Astrocyte of the spinal cord (primary cell): ENCODE measurements around the gene CCDC88B.
"Not testable (repeated sequence)": the region's sequence is repeated elsewhere in the genome, so short reads cannot be mapped to it uniquely, and the experiment has no call there.

ENCODE experiments used
- DNase-seq: peaks from one replicate; pipeline ENCODE4 v3.0.0; 2011; ENCODE audit warnings: low read depth, low spot score
- H3K4me3 ChIP-seq: 2 replicates; pipeline ENCODE4 v1.5.1; 2011; ENCODE audit warnings: low read depth, mild to moderate bottlenecking, low read length, moderate library complexity
- in situ Hi-C: cut with HindIII; loops from 2 replicates; pipeline ENCODE4 v1.10.0; 2017; ENCODE audit warnings: low sequenced_read_pairs
- TF ChIP-seq, protein P1 (sequence below): IDR thresholded peaks from 2 replicates; pipeline ENCODE4 v1.5.1; 2012; ENCODE audit warnings: low read depth, mild to moderate bottlenecking, low read length, inconsistent platforms

CCDC88B gene

DNA sequence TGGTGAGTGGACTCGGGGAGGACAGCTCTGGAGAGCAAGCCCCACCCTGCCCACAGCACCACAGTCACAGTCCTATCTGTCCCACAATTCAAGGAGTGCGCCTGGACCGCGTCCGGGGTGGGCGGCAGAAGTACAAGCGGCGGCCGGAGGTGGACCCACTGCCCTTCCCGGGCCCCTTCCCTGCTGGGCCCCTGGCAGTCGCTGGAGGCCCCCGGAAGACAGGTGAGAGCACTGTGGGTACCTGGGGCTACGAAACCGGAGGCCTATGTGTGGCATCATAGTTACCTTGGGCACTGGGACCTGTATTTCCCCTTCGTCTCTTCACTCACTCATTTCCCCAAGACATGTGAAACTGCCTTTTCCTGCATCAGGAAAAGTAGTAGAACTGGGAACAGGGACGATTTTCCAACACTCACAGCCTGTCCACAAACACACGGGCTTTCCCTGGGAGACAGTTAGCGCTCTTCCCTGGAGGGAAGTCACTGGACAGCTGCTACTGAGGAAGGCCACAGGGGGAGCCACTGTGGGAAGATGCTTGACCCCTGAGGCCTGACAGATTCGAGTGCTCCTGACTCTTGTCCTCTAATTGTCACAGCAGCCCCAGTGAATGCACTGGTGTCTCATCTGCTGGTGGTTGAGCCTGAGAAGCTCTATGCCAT, 25.7 kb upstream of the CCDC88B start:
- no peak overlapping the region for H3K4me3 ChIP-seq
- TF ChIP-seq, protein P1, sequence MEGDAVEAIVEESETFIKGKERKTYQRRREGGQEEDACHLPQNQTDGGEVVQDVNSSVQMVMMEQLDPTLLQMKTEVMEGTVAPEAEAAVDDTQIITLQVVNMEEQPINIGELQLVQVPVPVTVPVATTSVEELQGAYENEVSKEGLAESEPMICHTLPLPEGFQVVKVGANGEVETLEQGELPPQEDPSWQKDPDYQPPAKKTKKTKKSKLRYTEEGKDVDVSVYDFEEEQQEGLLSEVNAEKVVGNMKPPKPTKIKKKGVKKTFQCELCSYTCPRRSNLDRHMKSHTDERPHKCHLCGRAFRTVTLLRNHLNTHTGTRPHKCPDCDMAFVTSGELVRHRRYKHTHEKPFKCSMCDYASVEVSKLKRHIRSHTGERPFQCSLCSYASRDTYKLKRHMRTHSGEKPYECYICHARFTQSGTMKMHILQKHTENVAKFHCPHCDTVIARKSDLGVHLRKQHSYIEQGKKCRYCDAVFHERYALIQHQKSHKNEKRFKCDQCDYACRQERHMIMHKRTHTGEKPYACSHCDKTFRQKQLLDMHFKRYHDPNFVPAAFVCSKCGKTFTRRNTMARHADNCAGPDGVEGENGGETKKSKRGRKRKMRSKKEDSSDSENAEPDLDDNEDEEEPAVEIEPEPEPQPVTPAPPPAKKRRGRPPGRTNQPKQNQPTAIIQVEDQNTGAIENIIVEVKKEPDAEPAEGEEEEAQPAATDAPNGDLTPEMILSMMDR: peak; percentile 22
- in situ Hi-C loops: no loop called here
- DNase-seq: no peak

- in situ Hi-C loops: no loop called here
- no peak overlapping the region for H3K4me3 ChIP-seq
- no peak for DNase-seq
- TF ChIP-seq, protein P1: no peak
Measured at GRCh38 chr11:64314805-64315561, 25.0 kb upstream of the CCDC88B start.

DNA sequence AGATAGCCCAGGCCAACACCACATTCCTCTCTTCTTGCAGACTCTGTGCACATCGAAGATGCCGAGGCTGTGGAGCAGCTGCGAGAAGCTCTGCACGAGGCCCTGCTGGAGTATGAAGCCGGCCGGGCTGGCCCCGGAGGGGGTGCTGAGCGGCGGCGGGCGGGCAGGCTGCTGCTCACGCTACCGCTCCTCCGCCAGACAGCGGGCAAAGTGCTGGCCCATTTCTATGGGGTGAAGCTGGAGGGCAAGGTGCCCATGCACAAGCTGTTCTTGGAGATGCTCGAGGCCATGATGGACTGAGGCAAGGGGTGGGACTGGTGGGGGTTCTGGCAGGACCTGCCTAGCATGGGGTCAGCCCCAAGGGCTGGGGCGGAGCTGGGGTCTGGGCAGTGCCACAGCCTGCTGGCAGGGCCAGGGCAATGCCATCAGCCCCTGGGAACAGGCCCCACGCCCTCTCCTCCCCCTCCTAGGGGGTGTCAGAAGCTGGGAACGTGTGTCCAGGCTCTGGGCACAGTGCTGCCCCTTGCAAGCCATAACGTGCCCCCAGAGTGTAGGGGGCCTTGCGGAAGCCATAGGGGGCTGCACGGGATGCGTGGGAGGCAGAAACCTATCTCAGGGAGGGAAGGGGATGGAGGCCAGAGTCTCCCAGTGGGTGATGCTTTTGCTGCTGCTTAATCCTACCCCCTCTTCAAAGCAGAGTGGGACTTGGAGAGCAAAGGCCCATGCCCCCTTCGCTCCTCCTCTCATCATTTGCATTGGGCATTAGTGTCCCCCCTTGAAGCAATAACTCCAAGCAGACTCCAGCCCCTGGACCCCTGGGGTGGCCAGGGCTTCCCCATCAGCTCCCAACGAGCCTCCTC, 24.1 kb upstream of the CCDC88B start:
- in situ Hi-C loops, DNase-seq, H3K4me3 ChIP-seq: not testable (repeated sequence)

- TF ChIP-seq, protein P1: peak; percentile 2
- H3K4me3 ChIP-seq: peak overlapping the region; percentile 97
- in situ Hi-C loops: no loop called here
- DNase-seq: no peak
Measured at GRCh38 chr11:64316672-64317324, 23.2 kb upstream of the CCDC88B start.

GRCh38 chr11:64317325-64317960, 22.6 kb upstream of the CCDC88B start, which contains the start of gene TRMT112:
Gene TRMT112 (minus strand): TSS chr11:64317559. CDS start chr11:64317526, 33 bp downstream.
- in situ Hi-C loops: no loop called here
- DNase-seq: peak; percentile 97
- H3K4me3 ChIP-seq: peak within 1 kb of the TSS; percentile 97
- TF ChIP-seq, protein P1: no peak

- in situ Hi-C loops: no loop called here
- peak; percentile 95 for DNase-seq
- TF ChIP-seq, protein P1: peak; percentile 24
- peak within 1 kb of the TSS; percentile 97 for H3K4me3 ChIP-seq
Measured at GRCh38 chr11:64317961-64318765, 21.8 kb upstream of the CCDC88B start, which contains the start of gene PRDX5. Gene PRDX5 (plus strand): TSS chr11:64318121. CDS start chr11:64318216, 95 bp downstream.
